ENCODE results near the gene MOV10L1.

MOV10L1 gene

DNA sequence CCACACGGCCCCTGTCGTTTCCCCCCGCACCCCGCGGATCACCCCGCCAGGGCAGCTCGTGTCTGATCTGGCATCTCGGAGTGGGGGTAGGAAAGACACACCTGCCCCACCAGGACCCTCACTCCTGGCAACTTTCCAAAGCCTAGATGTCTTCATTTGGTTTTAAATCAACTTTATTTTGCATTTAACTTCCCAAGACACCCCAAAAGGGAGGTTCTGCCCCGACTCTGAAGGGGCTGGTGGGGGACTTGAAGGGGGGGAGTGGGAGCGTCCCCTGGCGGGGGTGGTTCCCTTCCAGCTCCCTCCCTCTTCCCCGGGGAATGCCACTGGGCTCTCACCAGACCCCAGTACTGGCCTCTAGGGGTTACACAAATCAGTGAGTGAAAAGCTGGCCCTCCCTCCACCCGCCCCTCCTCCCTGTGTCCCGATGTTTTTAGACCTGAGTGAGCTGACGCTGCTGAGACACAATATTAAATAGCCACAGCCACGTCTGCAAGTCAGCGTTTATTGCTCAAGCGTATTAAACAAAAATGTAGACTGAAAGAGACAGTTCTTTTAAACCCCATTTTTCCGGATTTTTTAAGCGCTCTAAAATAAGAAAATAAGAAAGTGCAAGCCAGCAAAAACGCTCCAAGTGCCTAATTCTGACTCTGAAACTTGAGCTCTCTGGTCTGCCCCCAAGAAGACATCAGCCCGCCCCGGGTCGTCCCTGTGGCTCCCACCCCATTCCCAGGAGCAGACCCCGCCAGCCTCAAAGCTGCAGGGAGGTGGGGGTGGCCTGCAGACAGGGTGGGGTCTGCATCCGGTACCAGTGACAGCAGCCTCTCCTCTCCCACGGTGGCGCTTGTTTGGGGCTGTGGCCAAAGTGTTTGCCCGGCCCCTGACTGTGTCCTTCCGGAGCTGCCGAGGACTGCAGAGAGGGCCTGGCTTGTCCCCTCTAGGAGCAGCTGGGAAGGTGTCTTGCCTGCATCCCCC is 30.6 kb upstream of the MOV10L1 start:
- peak; percentile 60 for DNase-seq (ENCODE audit: low spot score)

DNA sequence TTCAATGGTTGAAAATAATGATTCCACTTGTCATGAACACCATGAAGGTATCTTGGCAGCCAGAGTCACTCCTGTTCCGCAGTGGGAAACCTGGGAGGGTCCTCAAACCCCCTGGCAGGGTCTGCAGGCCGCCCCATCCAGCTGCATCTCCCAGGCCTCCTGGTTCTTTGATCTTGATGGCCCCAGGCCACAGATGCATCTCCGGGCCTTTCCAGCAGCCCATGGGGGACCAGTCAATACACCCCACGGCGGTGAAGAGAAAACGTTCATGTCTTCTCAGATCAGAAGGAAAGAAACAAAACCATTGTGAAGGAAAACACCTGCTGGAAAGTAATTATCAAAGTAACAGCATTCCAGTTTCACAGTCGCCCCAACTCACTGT is 29.9 kb upstream of the MOV10L1 start:
- no peak for DNase-seq (ENCODE audit: low spot score)

DNA sequence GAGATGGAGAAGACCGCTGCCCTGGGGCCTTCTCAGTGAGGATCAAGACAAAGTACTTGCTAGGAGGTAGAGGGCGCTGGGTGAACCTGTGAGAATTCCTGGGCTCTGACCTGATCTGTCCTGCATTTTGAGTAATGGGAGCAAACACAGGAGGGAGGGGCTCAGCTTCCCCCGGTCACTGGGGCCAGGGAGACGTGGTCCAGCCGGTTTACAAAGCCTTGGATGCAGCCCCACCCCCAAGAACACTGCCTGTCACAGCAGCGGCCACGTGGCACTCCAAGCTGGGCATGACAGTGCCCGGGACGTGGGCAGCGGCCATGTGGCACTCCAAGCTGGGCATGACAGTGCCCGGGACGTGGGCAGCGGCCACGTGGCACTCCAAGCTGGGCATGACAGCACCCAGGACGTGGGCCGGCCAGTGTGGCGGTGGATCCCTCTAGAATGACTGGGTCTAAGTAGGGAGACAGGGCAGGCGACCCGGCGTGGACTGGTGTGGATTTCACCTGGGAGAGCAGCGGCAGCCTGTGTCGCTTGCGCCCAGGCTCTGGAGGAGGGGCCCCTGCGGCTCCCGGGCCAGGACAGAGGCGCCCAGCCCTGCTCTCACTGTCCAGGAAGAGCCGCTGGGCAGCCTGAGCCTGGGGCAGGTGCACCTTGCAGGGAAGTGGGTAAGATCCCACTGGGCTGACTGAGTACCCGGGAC is 29.2 kb upstream of the MOV10L1 start:
- DNase-seq (ENCODE audit: low spot score) = no peak

DNA sequence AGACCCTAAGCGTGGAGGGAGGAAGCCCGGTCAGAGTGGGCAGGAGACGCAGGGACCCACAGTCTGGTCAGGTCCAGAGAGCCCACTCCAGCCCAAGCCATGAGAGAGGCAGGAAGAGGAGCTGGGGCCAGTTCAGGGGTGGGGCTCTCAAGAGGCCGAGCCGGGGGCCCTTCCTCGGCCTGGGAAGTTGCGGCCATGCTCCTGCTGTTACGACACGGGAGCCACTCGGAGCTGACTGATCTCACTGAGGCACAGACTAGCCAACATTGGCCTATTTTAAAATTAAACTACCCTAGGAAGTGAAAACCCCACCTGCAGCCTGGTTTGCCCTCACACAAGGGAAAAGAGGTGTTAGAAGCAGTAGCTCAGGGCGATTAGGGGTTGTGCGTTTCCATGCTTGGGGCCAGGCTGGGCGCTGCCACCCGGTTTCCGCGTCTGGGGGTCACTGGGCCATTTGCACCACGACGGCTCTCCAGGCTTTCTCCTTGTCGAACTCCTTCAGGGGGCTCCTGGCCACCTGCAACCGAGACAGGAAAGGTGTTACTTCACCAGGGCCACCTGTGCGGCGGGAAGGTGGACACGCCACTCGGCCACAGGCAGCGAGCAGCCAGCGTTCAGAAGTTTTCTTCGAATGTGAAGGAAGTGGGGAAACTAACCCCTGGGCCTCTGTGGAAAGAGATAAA is 28.5 kb upstream of the MOV10L1 start:
- no peak for DNase-seq (ENCODE audit: low spot score)

DNA sequence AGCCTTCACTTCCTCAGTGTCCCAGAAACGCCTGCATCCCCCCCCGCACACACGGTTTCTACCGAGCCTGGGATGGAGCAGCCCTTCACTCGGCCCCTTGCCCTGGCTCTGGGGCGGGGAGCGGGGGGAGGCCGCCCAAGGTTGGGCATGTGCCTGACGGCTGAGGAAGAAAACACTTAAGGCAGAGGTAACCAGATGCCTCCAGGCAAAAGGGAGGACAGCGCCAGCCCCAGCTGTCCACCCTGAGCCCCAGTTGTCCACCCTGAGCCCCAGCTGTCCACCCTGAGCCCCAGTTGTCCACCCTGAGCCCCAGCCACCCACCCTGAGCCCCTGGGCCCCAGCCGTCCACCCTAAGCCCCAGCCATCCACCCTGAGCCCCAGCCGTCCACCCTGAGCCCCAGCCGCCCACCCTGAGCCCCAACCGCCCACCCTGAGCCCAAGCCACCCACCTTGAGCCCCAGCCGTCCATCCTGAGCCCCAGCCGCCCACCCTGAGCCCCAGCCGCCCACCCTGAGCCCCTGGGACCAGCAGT is 27.9 kb upstream of the MOV10L1 start:
- no peak for DNase-seq (ENCODE audit: low spot score)

- DNase-seq (ENCODE audit: low spot score) = no peak
Observed at GRCh38 chr22:50062509-50063135, 27.2 kb upstream of the MOV10L1 start.

DNA sequence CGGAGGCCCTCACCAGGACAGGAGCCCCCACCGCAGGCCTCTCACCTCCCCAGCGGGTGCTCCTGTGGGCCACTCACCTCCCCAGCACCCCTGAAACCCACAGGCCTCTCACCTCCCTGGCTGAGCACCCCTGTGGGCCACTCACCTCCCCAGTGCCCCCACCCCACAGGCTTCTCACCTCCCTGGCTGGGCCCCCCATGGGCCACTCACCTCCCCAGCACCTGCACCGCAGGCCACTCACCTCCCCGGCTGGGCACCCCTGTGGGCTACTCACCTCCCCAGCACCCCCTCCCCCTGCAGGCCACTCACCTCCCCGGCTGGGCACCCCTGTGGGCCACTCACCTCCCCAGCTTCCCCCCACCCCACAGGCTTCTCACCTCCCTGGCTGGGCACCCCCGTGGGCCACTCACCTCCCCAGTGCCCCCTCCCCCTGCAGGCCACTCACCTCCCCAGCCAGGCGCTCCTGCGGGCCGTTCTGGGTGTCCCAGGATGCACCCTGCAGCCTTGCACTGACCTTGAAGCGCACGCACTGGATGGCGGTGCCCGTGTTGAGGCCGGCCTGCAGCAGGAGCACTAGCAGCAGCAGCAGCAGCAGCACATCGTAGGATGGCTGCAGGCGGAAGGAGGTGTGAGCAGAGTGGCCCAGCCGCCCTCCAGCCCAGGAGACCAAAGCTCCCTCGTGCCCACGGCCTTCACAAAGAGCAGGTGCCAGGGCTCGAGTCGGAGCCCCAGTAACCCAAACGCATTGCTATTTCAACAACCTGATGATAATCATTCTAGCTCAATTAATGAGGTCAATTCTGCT is 26.0 kb upstream of the MOV10L1 start:
- no peak for DNase-seq (ENCODE audit: low spot score)

- no peak for DNase-seq (ENCODE audit: low spot score)
Observed at GRCh38 chr22:50064453-50064852, 25.4 kb upstream of the MOV10L1 start.

DNA sequence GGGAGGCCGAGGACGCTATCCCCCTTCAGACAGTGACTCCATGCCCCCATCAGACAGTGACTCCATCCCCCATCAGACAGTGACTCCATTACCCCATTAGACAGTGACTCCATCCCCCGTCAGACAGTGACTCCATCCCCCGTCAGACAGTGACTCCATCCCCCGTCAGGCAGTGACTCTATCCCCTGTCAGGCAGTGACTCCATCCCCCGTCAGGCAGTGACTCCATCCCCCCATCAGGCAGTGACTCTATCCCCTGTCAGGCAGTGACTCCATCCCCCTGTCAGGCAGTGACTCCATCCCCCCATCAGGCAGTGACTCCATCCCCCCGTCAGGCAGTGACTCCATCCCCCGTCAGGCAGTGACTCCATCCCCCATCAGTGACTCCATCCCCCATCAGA is 22.6 kb upstream of the MOV10L1 start:
- no peak for DNase-seq (ENCODE audit: low spot score)

GRCh38 chr22:50068096-50068495 is 21.7 kb upstream of the MOV10L1 start:
- DNase-seq (ENCODE audit: low spot score) = no peak

DNA sequence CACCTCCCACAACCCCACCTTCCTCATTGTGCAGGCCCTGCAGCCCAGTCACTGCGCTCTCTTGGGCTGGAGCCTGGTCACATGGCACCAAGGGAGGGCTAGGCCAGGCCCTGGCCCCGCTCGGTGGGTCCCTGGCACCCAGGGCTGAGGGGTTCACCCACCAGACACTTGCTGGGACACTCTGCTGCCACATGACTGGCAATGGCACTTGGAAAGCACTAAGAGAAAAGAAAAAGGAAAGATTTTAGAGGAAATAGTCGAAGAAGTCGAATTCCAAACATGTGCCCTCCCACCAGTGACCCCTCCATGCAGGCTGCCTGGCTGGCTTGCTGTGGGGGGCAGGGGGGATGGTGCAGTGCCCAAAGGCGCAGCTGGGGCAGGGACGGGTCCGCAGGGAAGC is 19.4 kb upstream of the MOV10L1 start:
- no peak for DNase-seq (ENCODE audit: low spot score)

DNA sequence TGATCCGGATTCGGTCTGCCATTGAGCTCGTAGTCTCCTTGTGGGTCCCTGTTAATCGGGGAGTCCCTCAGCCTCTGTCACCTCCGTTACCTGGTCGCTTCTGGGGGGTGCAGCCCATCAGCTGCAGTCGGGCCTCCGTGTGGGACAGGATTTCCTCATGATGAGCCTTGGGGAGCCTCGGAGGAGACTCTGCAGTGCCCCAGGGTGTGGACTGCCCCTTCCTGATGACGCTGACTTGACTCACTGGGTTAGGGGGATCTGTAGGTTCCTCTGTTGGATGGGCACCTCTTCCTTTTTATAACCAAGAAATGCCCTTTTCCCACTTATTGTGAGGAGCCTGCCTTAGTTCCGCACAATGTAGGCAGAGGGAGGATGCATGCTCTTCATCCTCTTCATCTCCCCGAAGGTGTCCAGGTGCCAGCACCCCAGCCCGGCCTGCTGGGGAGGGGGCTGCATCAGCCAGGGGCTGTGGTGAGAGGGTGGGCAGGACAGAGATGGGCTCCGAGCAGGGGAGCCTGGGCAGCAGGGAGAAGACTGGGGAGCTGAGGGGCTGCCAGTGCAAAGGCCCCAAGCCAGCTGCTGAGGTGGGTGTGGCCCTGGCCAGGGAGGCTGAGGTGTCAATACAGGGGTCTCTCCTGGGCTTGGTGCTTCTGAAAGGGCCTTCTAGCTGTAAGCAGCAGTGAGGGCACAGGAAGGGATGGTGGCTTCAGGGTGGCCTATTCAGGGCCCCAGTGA is 18.2 kb upstream of the MOV10L1 start:
- DNase-seq (ENCODE audit: low spot score) = no peak

GRCh38 chr22:50072167-50072555 is 17.6 kb upstream of the MOV10L1 start:
- DNase-seq (ENCODE audit: low spot score) = no peak

DNA sequence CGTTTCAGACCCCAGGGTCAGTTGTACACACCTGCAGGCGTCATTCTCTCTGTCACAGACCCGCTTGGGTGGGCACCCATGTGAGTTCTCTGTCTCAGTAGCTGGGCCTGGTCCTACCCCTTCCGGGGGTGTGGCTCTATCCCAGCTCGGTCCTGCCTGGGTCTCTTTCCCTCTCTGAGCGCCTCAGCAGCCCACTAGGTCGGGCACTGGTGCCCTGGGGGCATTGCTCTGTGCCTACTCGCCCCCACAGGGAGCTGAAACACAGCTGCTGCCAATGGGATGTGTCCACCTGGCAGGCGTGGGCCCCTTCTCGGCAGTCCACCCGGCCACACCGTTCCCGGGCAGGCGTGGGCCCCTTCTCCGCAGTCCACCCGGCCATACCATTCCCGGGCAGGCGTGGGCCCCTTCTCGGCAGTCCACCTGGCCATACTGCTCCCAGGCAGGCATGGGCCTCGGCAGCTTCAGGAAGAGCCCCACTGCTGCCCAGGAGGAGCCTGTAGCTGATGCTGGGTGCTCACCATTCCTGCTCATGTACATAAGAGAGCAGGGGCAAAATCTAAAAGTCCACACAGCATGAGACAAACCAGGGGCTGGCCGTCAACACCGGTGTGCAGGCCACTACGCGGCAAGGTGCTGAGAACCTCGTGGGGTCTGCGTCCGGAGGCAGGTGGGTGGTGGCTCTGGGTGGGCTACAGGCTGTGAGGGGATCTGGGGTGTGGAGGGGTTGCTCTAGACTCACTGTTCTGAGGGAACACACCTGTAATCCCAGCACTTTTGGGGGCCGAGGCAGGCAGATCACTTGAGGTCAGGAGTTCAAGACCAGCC is 16.9 kb upstream of the MOV10L1 start:
- DNase-seq (ENCODE audit: low spot score) = no peak

- DNase-seq (ENCODE audit: low spot score) = no peak
Observed at GRCh38 chr22:50074056-50074455, 15.8 kb upstream of the MOV10L1 start.

GRCh38 chr22:50074551-50075530 is 15.0 kb upstream of the MOV10L1 start:
- DNase-seq (ENCODE audit: low spot score) = no peak

DNA sequence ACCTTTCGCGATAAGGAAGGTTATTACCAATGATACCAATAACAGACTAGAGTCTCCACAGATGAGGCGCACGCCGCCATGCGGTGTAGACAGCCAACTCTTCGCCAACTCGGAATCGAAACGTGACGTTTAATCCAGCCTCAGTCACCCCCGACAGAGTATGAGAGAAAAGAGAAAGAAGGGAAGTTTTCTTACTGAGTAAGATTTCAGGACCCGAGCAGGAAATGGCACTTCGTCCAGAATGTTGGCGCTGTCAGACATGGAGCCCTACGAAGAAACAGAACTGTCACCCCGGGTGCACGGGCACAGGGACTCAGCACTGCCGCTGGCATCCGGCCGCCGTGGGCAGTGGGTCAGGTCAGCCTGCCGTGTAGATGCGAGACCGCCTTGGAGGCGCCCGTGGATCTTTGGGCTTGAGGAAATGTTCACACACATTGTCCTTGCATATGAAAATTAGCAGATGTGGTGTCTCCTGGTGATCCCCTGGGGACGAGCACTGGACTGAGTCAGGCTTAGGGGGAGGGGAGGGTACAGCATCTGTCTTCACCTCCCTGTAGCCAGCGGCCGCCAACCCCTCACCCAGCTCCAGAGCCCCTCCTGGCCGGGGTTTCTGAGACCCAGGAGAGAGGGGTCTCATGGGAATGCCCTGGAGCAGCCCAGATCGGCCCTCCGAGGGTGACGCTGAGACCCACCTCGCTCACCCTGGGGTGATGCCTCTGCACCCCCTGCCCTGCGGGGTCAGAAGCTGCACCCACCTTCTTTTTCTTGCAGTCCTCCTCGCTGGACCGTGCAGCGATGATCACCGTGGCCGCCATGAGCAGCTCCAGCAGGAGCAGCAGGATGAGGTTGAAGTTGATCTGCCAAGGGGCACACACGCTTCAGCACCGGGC is 12.9 kb upstream of the MOV10L1 start:
- no peak for DNase-seq (ENCODE audit: low spot score)
